ENCODE measurements around the gene ARF4. TPM values are rescaled to one million over a fixed set of nuclear protein-coding genes. Genes with fewer than 3 reads are reported as not detected.

The ARF4 gene
- total RNA-seq, 1 experiment from 2014 or later = 112 TPM

GRCh38 chr3:57555738-57556458 is 41.2 kb downstream of the ARF4 start, which contains the start of gene PDE12 (continued):
- peak; percentile 48 for TF ChIP-seq JUND (IDR thresholded peaks at IDR 0.05)
- TF ChIP-seq EGR1 (IDR thresholded peaks at IDR 0.05; ENCODE audit: low read depth) = peak; percentile 95
- TF ChIP-seq, protein P1, sequence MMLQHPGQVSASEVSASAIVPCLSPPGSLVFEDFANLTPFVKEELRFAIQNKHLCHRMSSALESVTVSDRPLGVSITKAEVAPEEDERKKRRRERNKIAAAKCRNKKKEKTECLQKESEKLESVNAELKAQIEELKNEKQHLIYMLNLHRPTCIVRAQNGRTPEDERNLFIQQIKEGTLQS (IDR thresholded peaks at IDR 0.05) = no peak
- TF ChIP-seq ZNF274 (IDR thresholded peaks at IDR 0.05; ENCODE audit: low read depth, low read length) = no peak

GRCh38 chr3:57555306-57555705 is 41.8 kb downstream of the ARF4 start:
- TF ChIP-seq CBX3 (IDR thresholded peaks at IDR 0.05; ENCODE audit: low read depth) (no peak), CEBPB (IDR thresholded peaks at IDR 0.05; ENCODE audit: low read depth) (no peak), ZNF274 (IDR thresholded peaks at IDR 0.05; ENCODE audit: low read depth, low read length) (no peak), JUND (IDR thresholded peaks at IDR 0.05) (no peak), YY1 (IDR thresholded peaks at IDR 0.05; ENCODE audit: extremely low read depth, insufficient replicate concordance, low read depth, low read length) (no peak), EZH2 (IDR thresholded peaks at IDR 0.05) (no peak), POLR2AphosphoS5 (IDR thresholded peaks at IDR 0.05; ENCODE audit: low read depth, low read length) (no peak), ZFX (IDR thresholded peaks at IDR 0.05) (no peak), ELF1 (IDR thresholded peaks at IDR 0.05; ENCODE audit: borderline replicate concordance, low read depth) (no peak), EGR1 (IDR thresholded peaks at IDR 0.05; ENCODE audit: low read depth) (no peak), SRF (IDR thresholded peaks at IDR 0.05; ENCODE audit: low read depth) (no peak), SIN3A (IDR thresholded peaks at IDR 0.05; ENCODE audit: low read depth) (no peak), EZH2phosphoT487 (IDR thresholded peaks at IDR 0.05; ENCODE audit: borderline replicate concordance) (no peak), SP1 (IDR thresholded peaks at IDR 0.05; ENCODE audit: low read depth) (no peak)
- TF ChIP-seq, protein P1 (IDR thresholded peaks at IDR 0.05) = no peak
- TF ChIP-seq, protein P2, sequence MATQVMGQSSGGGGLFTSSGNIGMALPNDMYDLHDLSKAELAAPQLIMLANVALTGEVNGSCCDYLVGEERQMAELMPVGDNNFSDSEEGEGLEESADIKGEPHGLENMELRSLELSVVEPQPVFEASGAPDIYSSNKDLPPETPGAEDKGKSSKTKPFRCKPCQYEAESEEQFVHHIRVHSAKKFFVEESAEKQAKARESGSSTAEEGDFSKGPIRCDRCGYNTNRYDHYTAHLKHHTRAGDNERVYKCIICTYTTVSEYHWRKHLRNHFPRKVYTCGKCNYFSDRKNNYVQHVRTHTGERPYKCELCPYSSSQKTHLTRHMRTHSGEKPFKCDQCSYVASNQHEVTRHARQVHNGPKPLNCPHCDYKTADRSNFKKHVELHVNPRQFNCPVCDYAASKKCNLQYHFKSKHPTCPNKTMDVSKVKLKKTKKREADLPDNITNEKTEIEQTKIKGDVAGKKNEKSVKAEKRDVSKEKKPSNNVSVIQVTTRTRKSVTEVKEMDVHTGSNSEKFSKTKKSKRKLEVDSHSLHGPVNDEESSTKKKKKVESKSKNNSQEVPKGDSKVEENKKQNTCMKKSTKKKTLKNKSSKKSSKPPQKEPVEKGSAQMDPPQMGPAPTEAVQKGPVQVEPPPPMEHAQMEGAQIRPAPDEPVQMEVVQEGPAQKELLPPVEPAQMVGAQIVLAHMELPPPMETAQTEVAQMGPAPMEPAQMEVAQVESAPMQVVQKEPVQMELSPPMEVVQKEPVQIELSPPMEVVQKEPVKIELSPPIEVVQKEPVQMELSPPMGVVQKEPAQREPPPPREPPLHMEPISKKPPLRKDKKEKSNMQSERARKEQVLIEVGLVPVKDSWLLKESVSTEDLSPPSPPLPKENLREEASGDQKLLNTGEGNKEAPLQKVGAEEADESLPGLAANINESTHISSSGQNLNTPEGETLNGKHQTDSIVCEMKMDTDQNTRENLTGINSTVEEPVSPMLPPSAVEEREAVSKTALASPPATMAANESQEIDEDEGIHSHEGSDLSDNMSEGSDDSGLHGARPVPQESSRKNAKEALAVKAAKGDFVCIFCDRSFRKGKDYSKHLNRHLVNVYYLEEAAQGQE (IDR thresholded peaks at IDR 0.05; ENCODE audit: low read depth) = no peak
- TF ChIP-seq, protein P3, sequence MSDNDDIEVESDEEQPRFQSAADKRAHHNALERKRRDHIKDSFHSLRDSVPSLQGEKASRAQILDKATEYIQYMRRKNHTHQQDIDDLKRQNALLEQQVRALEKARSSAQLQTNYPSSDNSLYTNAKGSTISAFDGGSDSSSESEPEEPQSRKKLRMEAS (IDR thresholded peaks at IDR 0.05) = no peak
- TF ChIP-seq, protein P4, sequence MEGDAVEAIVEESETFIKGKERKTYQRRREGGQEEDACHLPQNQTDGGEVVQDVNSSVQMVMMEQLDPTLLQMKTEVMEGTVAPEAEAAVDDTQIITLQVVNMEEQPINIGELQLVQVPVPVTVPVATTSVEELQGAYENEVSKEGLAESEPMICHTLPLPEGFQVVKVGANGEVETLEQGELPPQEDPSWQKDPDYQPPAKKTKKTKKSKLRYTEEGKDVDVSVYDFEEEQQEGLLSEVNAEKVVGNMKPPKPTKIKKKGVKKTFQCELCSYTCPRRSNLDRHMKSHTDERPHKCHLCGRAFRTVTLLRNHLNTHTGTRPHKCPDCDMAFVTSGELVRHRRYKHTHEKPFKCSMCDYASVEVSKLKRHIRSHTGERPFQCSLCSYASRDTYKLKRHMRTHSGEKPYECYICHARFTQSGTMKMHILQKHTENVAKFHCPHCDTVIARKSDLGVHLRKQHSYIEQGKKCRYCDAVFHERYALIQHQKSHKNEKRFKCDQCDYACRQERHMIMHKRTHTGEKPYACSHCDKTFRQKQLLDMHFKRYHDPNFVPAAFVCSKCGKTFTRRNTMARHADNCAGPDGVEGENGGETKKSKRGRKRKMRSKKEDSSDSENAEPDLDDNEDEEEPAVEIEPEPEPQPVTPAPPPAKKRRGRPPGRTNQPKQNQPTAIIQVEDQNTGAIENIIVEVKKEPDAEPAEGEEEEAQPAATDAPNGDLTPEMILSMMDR (IDR thresholded peaks at IDR 0.05 in 2 of 3, conservative IDR thresholded peaks at IDR 0.05 in 1 of 3; ENCODE audit: borderline replicate concordance in 1 of 3, insufficient read depth in 1 of 3, low read depth in 2 of 3, low read length in 2 of 3) = no peak
- ChIA-PET POLR2A (no interaction called here), CTCF (interaction anchor here (1.3 kb wide), 1 partner anchor 158 kb away, joined by 4 read pairs; no protein-coding TSS in a partner anchor)

More at GRCh38 chr3:57555306-57555705, 41.8 kb downstream of the ARF4 start:
- Histone ChIP-seq H3K27me3 (ENCODE audit: insufficient read depth, low read length) (no peaks in the 10 kb centered on the region), H2AFZ (ENCODE audit: low read depth, low read length, poor library complexity, severe bottlenecking) (peak overlapping the region; percentile 47), H3K79me2 (ENCODE audit: insufficient read depth, low read length) (peaks cover 41% of the 10 kb centered on the region), H3K9ac (ENCODE audit: low read length) (peak overlapping the region; percentile 92), H3K4me2 (ENCODE audit: low read length) (peak overlapping the region; percentile 96), H3K4me3 (replicated peaks in 1 of 2; ENCODE audit: low read depth in 1 of 2, low read length in 2 of 2) (peak overlapping the region; percentile 73 to 91), H3K9me3 (ENCODE audit: control insufficient read depth in 1 of 2, insufficient read depth in 1 of 2, low read depth in 1 of 2, low read length in 2 of 2) (no peaks in the 10 kb centered on the region), H3K27ac (ENCODE audit: low read depth, low read length) (peak overlapping the region; percentile 59), H3K9me2 (ENCODE audit: insufficient read depth) (no peaks in the 10 kb centered on the region), H3K36me3 (ENCODE audit: control insufficient read depth in 1 of 2, insufficient read depth in 2 of 2, low read length in 2 of 2) (peaks cover 8 to 17% of the 10 kb centered on the region in 2 experiments), H4K20me1 (ENCODE audit: insufficient read depth) (no peaks in the 10 kb centered on the region; the same call in 1 of the 2 replicates), H3K4me1 (ENCODE audit: control insufficient read depth in 1 of 2, insufficient read depth in 2 of 2, low read length in 2 of 2) (peaks cover 6 to 26% of the 10 kb centered on the region in 2 experiments; a peak in 3 of 4 replicates)
- RAD21 ChIA-PET (ENCODE audit: low non-redundant PET in 1 of 2, low total read pairs in 2 of 2, uncharacterized antibody in 2 of 2, unreplicated experiment in 2 of 2) = no interaction called here
- DNase-seq (ENCODE audit: low read depth, low spot score) = no peak
- peak; percentile 2; the same call in 1 of the 2 replicates for ATAC-seq
- intact Hi-C loops (cut with micrococcal nuclease) = no loop called here
- BruUV-seq (replicated peaks) = TSS peak; percentile 98
